ENCODE data around the gene HMGCLL1. TPM values are rescaled to one million over a fixed set of nuclear protein-coding genes. Genes with fewer than 3 reads are reported as not detected.

The HMGCLL1 gene
- total RNA-seq, 1 donor = not detected

GRCh38 chr6:55567558-55567957, 11.4 kb downstream of the HMGCLL1 start:
- H3K4me3 ChIP-seq (ENCODE audit: low read depth, low read length) = no peak overlapping the region
- no peak for TF ChIP-seq CTCF (IDR thresholded peaks at IDR 0.05; ENCODE audit: insufficient read depth, low read length)
- no peak for DNase-seq (ENCODE audit: low read depth)

DNA sequence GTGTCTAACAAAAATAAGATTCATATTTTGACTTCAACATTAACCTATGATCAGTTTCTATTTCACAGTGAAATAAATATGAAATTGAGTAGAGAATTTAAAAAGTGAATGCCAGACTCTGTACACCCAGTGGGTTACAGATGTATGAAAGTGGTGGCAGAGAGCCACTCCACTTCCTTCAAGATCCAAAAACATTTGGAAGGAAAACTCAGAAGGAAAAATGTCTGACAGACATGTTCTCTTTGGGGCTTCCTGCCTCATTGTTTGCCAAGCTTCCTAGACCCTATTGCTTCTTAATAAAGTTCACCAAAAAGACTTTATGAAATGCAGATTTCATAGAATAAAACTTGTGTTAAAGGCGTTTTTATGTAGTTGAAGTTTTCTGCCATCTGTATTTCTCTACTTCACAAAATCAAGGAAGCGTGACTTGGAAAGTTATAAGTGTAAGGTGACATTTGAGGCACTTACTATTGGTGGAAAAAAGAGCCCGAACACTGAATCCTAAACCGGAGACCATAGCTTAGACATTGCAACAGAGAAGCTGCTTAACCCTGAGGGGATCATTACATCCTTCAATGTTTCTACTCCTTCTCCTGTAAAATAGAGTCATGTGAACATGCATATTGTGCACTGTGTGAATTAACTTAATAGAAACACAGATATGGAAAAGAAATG, 12.8 kb downstream of the HMGCLL1 start:
- no peak for DNase-seq (ENCODE audit: low read depth)

DNA sequence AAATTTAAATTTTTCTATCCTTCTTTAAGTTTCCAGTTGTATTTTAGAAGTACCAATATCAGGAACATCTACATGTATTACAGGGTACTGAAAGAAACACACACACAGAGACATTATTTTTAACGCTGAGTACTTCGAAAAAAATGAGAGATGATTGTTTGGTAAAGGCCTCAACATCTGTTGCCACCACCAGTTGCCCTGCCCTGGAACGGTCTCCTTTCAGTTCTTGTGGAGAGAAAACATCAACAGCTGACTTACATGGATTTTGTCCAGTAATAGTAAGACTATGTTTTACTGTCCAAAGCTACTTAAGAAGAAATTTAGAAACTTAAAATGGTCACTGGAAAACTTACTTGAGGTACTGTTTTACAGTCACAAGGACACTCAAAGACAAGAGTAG, 16.7 kb downstream of the HMGCLL1 start:
- no peak for DNase-seq (ENCODE audit: low read depth)
- no peak overlapping the region for H3K4me3 ChIP-seq (ENCODE audit: low read depth, low read length)
- TF ChIP-seq CTCF (IDR thresholded peaks at IDR 0.05; ENCODE audit: insufficient read depth, low read length) = no peak

More for the DNA sequence above, 12.8 kb downstream of the HMGCLL1 start:
- no peak overlapping the region for H3K4me3 ChIP-seq (ENCODE audit: low read depth, low read length)
- no peak for TF ChIP-seq CTCF (IDR thresholded peaks at IDR 0.05; ENCODE audit: insufficient read depth, low read length)

DNA sequence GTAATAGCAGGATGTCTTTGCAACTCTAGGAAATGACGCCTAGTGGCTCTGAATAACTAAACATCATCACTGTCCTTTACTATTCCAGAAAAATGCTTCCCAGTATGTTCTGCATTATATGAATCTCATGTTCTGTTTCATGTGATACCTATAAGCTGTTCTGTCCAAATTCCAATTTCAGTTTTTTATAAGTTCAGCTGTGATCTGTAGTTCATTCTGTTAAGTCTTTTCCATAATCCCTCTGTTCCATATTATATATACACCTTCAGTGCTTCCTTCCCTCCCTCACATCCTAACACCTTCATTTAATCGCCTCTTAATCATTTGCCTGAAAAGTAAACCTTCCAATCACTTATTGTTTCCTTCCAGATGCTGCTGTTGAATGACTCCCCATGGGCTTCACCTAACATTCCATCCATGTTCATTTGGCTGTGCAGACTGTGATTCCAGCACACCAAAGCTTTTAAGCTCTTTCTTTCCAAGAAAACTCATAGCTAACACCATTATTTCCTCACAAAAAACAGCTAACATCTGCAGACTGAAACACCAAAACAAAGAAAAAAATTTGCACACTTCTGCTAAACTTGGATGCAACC, 18.6 kb downstream of the HMGCLL1 start:
- TF ChIP-seq CTCF (IDR thresholded peaks at IDR 0.05; ENCODE audit: insufficient read depth, low read length) = no peak
- DNase-seq (ENCODE audit: low read depth) = no peak
- H3K4me3 ChIP-seq (ENCODE audit: low read depth, low read length) = no peak overlapping the region

- no peak for TF ChIP-seq CTCF (IDR thresholded peaks at IDR 0.05; ENCODE audit: insufficient read depth, low read length)
- no peak for DNase-seq (ENCODE audit: low read depth)
- no peak overlapping the region for H3K4me3 ChIP-seq (ENCODE audit: low read depth, low read length)
These were observed 21.8 kb downstream of the HMGCLL1 start for GRCh38 chr6:55557146-55557545.

DNA sequence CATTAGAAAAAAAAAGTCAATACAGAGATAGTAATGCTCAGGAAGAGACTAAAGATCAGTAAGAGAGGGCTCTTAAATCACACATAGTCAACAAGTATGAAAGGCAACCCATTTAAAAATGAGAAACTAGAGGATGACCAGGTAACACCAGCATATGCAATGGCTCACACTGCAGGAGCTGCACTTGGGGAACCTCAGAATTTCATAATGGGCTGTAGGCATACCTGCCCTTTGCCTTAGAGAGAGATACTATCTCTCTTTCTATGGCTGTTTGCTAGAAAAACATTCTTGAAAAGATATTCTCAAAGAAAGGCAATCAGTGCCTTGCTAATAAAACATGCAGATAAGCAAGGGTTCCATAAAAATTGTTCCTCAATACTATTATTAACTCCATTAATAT, 33.2 kb downstream of the HMGCLL1 start:
- no peak for DNase-seq (ENCODE audit: low read depth)
- no peak overlapping the region for H3K4me3 ChIP-seq (ENCODE audit: low read depth, low read length)
- TF ChIP-seq CTCF (IDR thresholded peaks at IDR 0.05; ENCODE audit: insufficient read depth, low read length) = no peak

Data from fibroblast of the aortic adventitia (primary cell).